Smooth muscle cell of trachea (primary cell): ENCODE data around the gene NT5C1B. TPM values are rescaled to one million over a fixed set of nuclear protein-coding genes. Genes with fewer than 3 reads are reported as not detected.

Source experiments
- total RNA-seq: library from RNA; depleted of rRNA; stranded (reverse); fragments of >200 nt; gene quantifications from 2 replicates; pipeline ENCODE4 v1.2.1, GENCODE V29; 2014

Gene NT5C1B
- total RNA-seq: not detected in 2 replicates

GRCh38 chr2:18589354-18589753 lies at the start of gene NT5C1B:
TSS of gene NT5C1B (minus strand) at chr2:18589569. CDS start at chr2:18589468, 101 bp downstream.

DNA sequence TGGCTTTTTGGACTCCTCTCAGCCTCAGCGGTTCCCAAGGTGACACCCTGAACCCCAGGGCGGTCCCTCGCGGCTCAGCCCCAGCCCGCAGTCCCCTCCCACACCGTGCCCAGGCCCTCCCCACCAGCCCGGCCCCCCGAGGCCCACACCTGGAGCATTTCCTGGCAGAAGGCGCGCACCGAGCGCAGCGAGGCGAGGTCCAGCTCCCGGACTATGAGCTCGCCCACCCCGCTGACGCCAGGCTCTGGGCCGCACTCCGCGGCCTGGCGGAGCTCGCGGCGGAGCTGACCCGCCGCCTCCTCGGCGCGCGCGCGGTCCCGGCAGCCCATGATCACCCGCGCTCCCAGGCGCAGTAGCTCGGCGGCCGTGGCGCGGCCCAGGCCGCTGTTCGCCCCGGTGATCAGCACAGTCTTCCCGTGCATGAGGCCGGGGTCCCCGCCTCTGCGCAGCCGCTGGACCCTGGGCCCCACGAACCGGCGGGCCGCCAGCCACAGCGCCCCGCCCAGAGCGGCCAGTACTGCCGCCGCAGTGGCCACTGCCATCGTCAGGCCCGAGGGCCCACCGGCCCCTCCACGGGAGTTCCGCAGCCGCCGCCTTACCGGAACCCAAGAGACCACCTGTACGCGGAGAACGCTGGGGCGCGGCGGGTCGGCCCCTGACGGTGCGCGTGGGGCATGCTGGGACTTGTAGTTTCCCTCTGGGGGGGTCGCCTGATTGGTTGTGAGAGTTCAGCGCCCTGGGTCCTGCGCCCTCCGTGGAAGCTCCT lies 29.2 kb downstream of the NT5C1B start, which contains the start of gene RDH14:
Gene RDH14, minus strand, starts transcription at position 623 of the 766 bp plus-strand sequence. Its CDS starts 81 bp downstream, at position 542.

Other genes starting within 250 kb of the NT5C1B start
- 31.1 and 33.5 TPM in 2 replicates for gene RDH14, start 28.9 kb downstream of the NT5C1B start, total RNA-seq